Stimulated activated CD8-positive, alpha-beta memory T cell treated with anti-CD3 and anti-CD28 coated beads, Interleukin-12 subunit alpha, Interleukin-12 subunit beta, amount 100 ng/mL, for 24 hours (primary cell): ENCODE results near the gene PEAK3.
A peak's percentile ranks its signal among the peaks of the same experiment; 100 is the strongest.

Experiments
- DNase-seq: peaks from one replicate; pipeline ENCODE4 v3.0.0-alpha.2; 2020; ENCODE audit errors: extremely low read depth

PEAK3 gene

DNA sequence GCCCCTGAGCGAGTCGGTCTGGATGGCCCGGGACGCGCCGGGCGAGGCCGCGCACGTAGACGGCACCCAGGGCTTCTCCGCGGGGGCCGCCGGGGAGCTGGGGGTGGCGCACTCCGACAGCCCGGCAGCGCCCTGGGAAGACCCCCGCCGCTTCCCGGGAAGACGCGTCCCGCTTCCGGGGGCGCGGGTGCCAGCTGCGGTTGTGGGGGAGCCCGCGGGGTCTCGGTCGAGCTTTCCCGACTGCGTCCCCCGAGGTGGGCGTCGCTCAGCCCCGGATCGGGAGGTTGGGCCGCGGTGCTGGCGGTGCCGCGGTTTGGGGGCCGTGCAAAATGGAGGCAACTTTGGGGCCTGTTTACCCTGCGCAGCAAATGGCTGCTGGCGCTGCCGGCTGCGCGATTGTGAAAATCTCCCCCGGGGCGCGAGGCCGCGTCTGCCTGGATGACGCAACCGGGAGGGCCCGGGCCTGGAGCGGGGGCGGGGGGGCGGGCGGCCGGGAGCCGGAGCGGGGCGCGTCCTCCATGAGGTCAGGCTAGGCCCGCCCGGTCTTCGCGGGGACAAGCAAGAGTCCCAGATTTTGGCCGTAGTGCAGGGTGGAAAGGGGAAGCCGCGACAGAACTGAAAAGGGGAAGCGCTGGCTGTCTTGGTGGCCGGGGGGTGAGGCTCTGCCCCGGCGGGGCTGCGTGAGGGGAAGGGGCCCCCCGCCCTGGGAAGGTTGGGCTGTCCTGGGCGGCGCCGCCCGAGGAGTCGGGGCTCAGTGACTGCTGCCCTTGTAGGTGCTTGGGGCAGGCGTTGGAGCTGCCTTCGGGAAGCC lies 11.3 kb downstream of the PEAK3 start:
- DNase-seq, result peak; percentile 51

DNA sequence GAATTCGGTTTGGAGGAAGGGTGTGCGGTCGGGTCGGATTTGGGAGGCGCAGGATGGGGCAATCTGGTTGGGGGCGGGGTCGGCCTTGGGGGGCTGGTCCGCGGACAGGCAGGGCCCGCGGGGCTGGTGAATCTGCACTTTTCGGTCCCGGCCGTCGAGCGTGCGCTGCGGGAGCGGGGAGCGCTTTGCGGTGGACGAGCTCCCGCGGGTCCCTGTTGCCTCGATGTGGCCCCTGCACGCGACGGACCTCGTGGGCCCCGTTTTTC lies 11.9 kb downstream of the PEAK3 start:
- no peak for DNase-seq

DNA sequence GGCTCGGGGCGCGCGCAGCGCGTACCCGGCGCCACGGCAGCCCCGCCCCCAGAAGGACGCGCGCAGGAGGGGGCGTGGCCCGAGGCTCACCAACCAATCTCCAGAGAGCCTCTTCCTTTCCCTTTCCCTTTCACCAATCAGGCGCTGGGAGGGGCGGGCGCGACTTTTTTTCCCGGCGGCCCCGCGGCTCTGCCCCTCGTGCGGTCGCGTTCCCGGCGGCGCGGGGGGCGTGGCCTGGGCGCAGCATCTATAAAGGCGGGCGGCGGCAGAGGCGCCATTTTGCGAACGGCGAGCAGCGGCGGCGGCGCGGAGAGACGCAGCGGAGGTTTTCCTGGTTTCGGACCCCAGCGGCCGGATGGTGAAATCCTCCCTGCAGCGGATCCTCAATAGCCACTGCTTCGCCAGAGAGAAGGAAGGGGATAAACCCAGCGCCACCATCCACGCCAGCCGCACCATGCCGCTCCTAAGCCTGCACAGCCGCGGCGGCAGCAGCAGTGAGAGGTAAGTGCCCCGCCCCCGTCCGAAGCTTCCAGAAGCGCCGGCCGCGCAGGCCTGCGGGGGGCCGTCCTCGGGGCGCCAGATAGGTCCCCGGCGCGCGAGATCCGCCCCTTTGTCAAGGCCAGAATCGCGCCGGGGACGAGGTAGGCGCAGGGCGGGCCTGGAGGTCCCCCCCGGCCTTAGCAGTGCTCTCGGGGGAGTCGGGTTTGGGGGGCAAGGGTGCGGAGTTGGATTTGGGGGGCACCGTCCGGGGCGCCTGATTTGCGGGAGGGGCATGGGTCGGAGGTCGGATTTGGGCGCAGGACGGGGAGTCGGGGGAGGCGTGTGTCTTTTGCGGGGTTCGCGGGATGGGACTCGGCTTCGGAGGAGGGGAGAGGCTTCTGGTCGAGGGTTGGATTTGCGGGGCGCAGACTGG lies 12.5 kb downstream of the PEAK3 start:
- DNase-seq, result peak; percentile 96

DNA sequence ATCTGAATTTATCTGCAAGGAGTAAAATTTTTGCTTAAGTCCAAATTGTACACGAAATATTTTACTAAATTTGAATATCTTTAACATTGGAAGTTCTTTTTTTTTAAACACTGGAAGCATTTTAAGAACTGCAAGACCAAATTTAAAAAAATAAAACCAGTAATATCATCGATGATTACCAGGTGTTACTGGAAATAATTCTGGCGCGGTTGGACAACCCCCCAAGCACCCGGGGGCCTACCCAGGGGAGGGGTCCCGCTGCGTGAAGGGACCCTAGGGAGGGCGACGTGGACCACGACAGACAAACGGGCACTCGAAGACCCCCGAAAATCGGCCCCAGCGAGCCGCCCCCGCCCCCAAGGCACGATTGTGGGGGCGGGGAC lies 13.1 kb downstream of the PEAK3 start:
- no peak for DNase-seq

DNA sequence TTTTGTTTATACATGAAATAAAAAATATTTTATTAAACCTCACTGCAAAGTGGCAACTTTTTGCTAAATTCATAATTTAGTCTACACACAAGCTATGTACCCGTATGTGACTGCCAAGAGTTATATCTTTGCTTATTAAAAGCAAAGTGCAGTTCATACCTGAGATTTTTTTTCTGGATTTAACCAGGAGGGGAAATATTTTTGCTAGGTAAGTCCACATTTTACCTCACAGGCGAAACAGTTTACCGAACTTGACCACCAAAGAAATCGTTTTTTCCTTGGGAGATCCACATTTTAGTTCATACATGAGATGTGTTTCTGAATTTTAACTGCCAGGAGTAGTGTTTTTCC lies 13.5 kb downstream of the PEAK3 start:
- DNase-seq, result no peak

DNA sequence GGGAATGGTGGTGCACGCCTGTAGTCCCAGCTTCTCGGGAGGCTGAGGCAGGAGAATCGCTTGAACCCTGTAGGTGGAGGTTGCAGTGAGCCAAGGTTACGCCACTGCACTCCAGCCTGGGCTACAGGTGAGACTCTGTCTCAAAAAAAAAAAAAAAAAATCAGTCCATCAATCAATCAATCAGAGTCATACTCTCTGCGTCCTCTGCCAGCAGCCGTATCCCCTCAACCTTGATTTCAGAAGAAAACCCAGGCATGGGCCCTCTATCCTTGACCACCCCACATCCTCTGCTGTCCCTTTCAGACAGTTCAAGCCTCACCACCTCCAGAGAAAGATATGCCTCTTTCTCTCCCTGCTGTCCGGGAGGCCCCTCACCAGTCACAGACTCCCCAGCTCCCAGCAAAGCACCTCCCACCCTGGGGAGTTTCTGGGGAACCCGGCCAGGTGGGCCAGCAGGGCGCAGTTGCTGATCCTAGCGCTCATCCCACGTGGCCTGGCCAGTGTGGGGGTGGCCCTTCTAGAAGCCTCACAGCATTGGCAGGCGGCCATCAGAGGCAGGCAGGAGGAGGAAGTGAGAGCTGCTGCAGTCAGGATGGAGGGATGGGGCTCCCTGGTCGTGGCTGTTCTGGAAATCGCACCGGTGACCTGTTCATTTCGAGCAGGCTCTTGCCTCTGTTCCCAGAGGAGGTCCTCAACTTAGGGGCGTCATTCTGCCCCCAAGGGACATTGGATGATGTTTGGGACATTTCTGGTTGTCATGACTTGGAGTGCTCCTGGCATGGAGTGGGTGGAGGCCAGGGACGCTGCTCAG lies 15.6 kb downstream of the PEAK3 start:
- no peak for DNase-seq

DNA sequence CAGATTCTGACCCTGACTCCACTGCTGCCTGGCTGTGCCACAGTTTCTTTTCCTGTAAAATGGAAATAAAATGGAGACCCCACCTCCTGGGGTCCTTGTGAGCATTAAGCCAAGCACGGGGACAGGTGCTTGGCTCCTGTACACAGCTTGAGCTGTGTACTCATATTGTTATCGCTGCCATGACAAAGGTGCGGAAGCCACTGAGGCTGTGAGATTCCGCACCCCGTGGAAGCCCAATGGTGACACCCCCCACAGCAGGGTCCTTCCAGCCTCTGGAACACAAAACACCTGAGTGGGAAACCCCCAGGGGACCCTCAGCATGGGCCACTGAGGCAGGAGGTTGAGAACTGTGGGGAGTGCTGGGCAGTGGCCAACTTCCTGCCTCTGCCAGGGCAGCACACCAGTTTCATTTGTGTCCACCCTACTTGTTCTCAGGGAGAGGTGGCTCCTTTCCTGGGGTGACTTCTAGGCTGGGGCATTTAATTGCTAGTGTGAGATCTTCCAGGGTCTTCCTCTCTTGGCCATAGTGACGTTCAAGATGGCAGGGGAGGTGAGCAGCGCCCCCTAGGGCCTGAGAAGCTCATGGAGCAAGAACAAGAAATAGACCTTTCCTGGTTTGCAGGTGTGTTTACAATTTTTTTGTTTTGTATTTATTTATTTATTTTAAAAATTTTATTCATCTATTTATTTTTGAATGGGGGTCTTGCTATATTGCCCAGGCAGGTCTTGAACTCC lies 20.4 kb downstream of the PEAK3 start:
- DNase-seq, result no peak

DNA sequence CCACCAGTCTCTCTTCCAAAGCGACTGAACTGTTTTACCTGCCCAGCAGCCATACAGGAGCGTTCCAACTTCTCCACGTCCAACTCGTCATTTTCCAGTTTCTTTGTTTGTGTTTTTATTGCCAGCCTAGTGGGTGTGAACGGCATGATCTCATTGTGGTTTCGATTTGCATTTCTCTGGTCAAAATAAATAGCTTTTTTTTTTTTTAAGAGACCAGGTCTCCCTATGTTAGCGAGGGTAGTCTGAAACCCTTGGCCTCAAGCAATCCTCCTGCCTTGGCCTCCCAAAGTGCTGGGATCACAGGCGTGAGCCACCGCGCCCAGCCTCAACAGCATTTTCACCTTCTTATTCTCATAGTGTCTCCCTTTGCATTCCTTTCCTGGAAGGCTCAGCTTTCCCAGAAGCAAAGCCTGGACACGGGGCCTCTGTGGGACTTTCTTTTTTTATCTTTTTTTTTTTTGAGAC lies 21.6 kb downstream of the PEAK3 start:
- DNase-seq, result no peak

DNA sequence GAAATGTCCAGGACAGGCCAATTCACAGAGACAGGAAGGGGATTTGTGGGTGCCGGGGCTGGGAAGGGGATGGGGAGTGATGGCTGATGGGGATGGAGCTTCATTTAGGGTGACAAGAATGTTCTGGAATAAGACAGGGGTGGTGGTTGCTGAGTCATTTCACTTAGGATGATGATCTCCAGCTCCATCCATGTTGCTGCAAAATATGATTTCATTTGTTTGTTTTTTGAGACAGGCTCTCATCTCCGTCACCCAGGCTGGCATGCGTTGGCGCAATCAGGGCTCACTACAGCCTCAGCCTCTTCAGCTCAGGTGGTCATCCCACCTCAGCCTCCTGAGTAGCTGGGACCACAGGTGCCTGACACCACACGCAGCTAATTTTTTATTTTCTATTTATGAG lies 22.6 kb downstream of the PEAK3 start:
- no peak for DNase-seq

DNA sequence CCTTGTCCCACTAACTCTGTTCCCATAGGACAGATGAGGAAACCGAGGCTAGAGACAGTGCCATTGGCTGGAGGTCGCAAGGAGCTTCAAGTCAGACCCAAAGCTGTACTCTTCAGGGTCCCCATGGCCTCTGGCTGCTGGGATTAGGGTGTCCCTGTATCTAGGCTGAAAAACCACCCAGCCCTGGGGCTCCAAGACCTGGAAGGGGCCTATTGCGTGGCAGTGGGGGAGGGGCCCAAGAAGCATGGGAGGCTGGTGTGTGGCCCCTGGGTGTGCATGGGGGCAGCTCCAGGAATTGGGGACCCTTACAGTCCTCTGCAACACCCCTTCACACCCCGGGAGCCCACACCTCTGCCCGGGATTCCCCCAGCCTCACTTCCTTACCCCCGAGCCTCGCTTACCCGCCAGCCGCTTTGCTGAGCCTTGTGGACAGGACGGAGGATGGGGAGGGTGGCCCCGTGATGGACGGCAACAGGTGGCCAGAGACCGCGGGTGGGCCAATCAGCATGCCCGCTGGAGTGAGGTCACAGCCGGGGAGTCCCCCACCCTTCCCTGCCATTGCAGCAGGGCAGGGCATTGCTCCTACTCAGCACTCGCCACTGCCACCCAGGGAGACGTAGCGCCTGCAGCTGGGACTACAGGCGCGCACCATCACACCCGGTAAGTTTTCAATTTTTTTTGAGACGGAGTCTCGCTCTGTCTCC lies 25.8 kb downstream of the PEAK3 start, which contains the start of gene JSRP1:
Gene JSRP1, minus strand, starts transcription at position 436 of the 704 bp plus-strand sequence. CDS start 1,103 bp downstream, outside the sequence.
- no peak for DNase-seq

DNA sequence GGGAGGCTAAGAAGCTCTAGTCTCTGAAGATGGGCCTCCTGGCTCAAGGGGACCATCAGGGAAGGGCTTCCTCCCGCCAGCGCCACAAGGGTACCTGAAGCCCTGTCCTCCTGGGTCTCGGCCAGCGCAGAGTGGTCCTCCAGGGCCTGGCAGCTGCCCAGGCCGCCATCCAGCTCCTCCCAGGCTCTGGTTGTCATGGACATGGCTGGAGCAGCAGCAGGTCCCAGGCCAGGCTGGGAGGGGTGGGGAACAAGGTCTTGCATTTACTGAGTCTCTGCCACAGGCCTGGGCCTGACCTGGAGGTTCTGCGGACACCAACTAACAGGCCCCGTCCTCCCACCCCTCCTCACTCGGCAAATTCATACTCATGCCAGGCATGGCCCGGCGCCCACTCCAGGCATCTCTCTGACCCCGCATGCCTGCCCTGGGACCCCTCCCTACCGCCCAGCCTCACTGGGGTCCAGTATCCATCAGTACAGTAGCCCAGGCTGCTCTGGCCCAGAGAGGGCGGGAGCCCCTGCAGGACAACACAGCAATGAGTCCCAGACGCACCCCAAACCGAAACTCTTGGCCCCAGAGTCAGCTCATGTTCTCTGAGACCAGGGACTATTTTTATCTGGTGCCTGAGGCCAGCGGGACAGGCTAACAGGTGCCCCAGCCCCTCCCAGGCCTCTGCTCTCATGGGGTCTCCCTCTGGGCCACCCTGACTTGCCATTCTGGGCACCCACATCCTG lies 26.7 kb downstream of the PEAK3 start:
- DNase-seq, result no peak

DNA sequence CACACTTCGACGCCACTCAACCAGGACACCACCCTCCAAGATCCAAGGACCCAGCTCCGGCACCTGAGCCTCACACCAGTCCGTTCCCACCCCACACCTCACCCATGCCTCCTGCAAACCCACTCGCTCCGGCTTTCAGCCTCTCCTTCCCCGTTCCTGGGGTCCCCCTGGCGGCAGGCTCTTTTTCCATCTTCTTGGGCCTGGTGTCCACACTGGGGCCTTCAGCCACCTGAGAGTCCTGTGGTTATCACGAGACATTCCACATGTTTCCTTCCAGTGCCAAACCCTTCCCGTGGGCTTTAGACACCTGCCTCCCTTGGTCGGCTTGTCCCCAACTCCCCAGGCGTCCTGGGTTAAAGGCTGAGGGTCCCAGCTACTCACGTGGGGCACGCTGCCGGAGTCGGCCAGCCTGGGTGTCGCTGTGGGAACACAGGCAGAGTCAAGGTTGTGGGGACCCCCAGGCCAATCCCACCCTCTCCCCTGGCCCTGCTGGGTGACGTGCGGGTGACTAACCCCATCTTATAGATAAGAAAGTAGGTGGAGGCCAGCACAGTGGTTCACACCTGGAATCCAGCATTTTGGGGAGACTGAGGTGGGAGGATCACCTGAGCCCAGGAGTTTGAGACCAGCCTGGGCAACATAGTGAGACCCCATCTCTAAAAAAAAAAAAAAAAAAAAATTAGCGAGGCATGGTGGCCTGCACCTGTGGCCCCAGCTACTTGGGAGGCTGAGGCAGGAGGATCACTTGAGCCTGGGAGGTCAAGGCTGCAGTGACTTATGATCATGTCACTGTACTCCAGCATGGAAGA lies 27.7 kb downstream of the PEAK3 start:
- no peak for DNase-seq

DNA sequence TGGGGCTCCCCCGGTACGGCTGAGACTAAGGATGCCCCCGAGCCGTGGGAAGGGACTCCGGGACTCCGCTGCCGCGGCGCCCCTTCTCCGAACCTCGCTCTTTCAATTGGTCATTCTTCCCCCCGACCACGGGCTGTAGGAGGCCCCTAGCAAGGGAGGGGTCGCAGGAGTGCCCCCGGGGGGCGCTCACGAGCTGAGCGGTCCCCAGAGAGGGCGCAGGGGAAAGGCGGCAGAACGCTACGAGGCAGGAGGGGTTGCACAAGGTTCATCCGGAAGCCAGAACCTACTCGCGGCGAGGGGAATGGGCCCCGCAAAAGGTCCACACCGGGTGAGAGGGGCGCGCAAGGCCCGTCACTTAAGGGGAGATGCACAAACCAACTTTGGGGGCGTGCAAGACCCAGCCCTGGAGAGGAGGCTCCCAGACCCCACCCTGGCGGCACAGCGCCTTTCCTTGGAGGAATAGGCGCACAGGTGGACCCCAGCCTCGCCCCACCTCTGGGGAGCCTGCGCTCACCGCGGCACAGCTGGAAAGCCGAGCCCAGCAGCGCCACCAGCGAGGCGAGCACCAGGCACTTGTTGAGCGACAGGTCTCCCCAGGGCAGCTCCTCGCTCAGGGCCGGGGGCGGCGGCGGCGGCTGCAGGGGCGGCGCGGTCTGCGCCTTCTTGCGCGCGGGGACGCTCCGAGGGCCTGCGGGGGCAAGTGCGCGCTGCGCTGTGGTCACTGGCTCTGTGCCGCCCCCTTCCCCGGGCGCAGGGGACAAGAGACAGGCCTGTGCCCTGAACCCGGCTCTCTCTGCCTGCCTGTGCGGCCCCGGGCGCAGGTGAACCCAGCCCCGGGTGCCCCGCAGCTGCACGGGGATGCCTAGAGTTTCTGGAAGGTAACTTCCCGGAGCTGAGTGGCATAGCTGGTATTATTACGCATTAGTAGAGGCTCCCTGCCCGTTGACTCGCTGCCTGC lies 28.6 kb downstream of the PEAK3 start:
- no peak for DNase-seq

DNA sequence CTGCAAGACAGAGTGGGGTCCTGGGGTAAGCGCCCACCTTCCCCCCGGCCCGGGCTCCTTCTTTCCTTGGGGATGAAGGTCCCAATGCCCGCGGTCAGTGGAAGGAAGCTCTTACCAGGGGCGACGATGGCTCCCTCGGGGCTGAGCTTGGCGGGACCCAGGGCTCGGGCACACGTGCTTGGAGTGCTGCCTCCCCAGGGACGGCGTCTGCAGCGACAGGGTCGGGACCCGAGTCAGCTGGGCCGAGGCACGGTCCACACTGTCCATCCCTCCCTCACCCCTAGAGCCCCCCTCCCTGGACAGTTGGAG lies 29.2 kb downstream of the PEAK3 start:
- DNase-seq, result no peak

DNA sequence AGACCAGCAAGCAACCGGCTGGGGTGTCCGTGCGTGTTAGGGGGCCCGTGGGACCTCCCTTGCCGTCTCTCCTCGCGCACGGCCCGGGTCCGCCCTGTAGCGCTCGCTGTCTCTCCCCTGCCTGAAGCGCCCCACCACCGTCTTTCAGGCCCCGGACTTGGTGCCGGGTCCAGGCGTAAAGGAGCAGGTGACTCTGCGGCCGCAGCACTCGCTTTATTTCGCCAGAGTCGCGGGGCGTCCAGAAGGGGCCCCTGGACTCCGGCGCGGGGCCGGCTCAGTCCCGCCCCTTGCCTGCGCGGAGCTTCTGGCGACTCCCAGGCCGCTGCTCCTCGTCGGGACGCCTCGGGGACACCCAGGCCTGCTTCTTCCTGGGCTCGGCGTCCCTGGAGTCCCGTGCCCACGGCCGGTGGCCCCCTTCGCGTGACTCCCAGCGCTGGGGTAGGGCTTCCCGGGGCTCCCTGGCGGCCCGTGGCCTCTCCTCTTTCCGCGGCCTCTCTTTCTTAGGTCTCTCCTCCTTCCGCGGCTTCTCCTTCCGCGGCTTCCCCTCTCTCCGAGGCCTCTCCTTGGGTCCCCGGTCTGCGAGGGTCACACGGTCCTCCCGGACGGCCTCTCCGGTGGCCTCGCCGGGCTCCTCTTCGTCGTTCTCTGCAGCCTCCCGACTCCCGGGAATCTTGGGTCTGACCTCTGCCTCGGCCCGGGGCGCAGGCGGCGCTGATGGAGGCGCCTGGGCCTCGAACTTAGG lies 29.7 kb downstream of the PEAK3 start:
- no peak for DNase-seq

DNA sequence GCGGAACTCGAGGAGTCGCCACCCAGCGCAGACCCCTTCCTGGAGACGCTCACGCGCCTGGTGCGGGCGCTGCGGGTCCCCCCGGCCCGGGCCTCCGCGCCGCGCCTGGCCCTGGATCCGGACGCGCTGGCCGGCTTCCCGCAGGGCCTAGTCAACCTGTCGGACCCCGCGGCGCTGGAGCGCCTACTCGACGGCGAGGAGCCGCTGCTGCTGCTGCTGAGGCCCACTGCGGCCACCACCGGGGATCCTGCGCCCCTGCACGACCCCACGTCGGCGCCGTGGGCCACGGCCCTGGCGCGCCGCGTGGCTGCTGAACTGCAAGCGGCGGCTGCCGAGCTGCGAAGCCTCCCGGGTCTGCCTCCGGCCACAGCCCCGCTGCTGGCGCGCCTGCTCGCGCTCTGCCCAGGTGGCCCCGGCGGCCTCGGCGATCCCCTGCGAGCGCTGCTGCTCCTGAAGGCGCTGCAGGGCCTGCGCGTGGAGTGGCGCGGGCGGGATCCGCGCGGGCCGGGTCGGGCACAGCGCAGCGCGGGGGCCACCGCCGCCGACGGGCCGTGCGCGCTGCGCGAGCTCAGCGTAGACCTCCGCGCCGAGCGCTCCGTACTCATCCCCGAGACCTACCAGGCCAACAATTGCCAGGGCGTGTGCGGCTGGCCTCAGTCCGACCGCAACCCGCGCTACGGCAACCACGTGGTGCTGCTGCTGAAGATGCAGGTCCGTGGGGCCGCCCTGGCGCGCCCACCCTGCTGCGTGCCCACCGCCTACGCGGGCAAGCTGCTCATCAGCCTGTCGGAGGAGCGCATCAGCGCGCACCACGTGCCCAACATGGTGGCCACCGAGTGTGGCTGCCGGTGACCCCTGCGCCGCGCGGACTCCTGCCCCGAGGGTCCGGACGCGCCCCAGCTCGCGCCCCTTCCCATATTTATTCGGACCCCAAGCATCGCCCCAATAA lies 30.6 kb downstream of the PEAK3 start:
- no peak for DNase-seq

DNA sequence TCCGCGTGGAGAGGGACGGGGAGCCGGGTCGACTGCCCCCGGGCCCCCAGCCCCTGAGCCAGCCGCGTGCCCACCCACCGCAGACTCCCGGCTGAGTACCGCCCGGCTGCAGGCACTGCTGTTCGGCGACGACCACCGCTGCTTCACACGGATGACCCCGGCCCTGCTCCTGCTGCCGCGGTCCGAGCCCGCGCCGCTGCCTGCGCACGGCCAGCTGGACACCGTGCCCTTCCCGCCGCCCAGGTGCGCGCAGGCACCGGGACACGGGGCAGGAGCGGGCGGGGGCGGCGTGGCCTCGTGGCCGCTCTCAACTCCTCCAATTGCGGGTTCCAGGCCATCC lies 31.2 kb downstream of the PEAK3 start:
- no peak for DNase-seq
